ENCODE data around the gene CLK2.

The CLK2 gene

GRCh38 chr1:155273343-155274245 lies at the start of gene CLK2:
Gene CLK2 (minus strand): TSS chr1:155273504. CDS start chr1:155270977, 2,527 bp downstream.
- DNase-seq (ENCODE audit: low read depth, low spot score): peak; percentile 95

- no peak for DNase-seq (ENCODE audit: low read depth, low spot score)
These were observed 49.3 kb upstream of the CLK2 start for GRCh38 chr1:155322571-155322952.

- no peak for DNase-seq (ENCODE audit: low read depth, low spot score)
These were observed 48.6 kb upstream of the CLK2 start for GRCh38 chr1:155321639-155322503.

GRCh38 chr1:155320661-155321617 lies 47.6 kb upstream of the CLK2 start, which contains the start of gene RUSC1:
Gene RUSC1 (plus strand): TSS chr1:155320894. CDS start chr1:155321774, 880 bp downstream.
- peak; percentile 40 for DNase-seq (ENCODE audit: low read depth, low spot score)

GRCh38 chr1:155320252-155320651 lies 46.9 kb upstream of the CLK2 start:
- DNase-seq (ENCODE audit: low read depth, low spot score): no peak

GRCh38 chr1:155319536-155319935 lies 46.2 kb upstream of the CLK2 start:
- no peak for DNase-seq (ENCODE audit: low read depth, low spot score)

GRCh38 chr1:155318082-155318481 lies 44.8 kb upstream of the CLK2 start:
- DNase-seq (ENCODE audit: low read depth, low spot score): no peak

- DNase-seq (ENCODE audit: low read depth, low spot score): no peak
These were observed 43.6 kb upstream of the CLK2 start for GRCh38 chr1:155316922-155317321.

GRCh38 chr1:155313261-155313660 lies 40.0 kb upstream of the CLK2 start:
- DNase-seq (ENCODE audit: low read depth, low spot score): no peak

GRCh38 chr1:155309423-155310021 lies 36.2 kb upstream of the CLK2 start:
- no peak for DNase-seq (ENCODE audit: low read depth, low spot score)

- DNase-seq (ENCODE audit: low read depth, low spot score): peak; percentile 91
These were observed 35.5 kb upstream of the CLK2 start, which contains the start of gene FDPS for GRCh38 chr1:155308493-155309422. Gene FDPS (plus strand): TSS chr1:155308866. CDS start chr1:155309790, 924 bp downstream.

- no peak for DNase-seq (ENCODE audit: low read depth, low spot score)
These were observed 34.0 kb upstream of the CLK2 start for GRCh38 chr1:155307247-155307740.

GRCh38 chr1:155305881-155306391 lies 32.6 kb upstream of the CLK2 start:
- DNase-seq (ENCODE audit: low read depth, low spot score): no peak

GRCh38 chr1:155304558-155305063 lies 31.3 kb upstream of the CLK2 start:
- no peak for DNase-seq (ENCODE audit: low read depth, low spot score)

GRCh38 chr1:155301342-155301841 lies 28.1 kb upstream of the CLK2 start, which contains the start of gene PKLR:
Gene PKLR (minus strand): TSS chr1:155301438. CDS start chr1:155301395, 43 bp downstream.
- no peak for DNase-seq (ENCODE audit: low read depth, low spot score)

- DNase-seq (ENCODE audit: low read depth, low spot score): no peak
These were observed 27.4 kb upstream of the CLK2 start for GRCh38 chr1:155300553-155301329.

- DNase-seq (ENCODE audit: low read depth, low spot score): no peak
These were observed 26.7 kb upstream of the CLK2 start for GRCh38 chr1:155300024-155300423.

- DNase-seq (ENCODE audit: low read depth, low spot score): no peak
These were observed 24.1 kb upstream of the CLK2 start for GRCh38 chr1:155297384-155297783.

All from activated naive CD8-positive, alpha-beta T cell treated with anti-CD3 and anti-CD28 coated beads, Interleukin-2, amount 50 U/mL, for 16 hours (primary cell).